ENCODE data around the gene RALBP1. TPM values are rescaled to one million over a fixed set of nuclear protein-coding genes. Genes with fewer than 3 reads are reported as not detected.
A peak's percentile ranks its signal among the peaks of the same experiment; 100 is the strongest.

RALBP1 gene
- total and polyA plus RNA-seq, 9 of the 15 experiments (the other 6 are each of a cell fraction or from before 2014, with no cell fraction given): 10.9 to 70.0 (median 61.3) TPM

DNA sequence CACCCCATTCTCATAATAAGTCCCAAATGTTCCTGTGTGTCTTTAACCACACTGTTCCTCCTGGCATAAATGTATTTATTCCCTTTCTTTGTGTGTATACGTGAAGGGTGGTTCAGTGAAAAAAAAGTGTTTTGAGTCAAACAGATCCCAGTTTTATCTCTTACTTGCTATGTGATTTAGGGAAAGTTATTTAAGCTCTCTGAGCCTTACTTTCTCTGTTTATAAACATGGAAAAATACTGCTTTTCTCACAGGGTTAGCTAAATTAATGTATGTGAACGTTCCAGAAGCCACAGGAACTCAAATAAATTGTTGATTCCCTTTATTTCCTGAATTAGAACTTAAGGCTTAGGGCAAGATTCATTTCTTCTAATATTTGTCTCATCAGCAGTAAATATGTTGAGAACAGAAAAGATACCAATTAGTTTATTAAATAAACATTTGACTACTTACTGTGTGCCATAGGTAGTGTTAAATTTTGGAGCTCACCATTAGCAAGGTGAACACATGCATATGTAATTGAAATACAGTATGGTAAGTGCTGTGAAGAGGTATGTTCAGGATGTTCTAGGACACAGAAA, 33.2 kb downstream of the RALBP1 start (continued):
- TF ChIP-seq, protein P1, sequence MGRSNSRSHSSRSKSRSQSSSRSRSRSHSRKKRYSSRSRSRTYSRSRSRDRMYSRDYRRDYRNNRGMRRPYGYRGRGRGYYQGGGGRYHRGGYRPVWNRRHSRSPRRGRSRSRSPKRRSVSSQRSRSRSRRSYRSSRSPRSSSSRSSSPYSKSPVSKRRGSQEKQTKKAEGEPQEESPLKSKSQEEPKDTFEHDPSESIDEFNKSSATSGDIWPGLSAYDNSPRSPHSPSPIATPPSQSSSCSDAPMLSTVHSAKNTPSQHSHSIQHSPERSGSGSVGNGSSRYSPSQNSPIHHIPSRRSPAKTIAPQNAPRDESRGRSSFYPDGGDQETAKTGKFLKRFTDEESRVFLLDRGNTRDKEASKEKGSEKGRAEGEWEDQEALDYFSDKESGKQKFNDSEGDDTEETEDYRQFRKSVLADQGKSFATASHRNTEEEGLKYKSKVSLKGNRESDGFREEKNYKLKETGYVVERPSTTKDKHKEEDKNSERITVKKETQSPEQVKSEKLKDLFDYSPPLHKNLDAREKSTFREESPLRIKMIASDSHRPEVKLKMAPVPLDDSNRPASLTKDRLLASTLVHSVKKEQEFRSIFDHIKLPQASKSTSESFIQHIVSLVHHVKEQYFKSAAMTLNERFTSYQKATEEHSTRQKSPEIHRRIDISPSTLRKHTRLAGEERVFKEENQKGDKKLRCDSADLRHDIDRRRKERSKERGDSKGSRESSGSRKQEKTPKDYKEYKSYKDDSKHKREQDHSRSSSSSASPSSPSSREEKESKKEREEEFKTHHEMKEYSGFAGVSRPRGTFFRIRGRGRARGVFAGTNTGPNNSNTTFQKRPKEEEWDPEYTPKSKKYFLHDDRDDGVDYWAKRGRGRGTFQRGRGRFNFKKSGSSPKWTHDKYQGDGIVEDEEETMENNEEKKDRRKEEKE (IDR thresholded peaks at IDR 0.05; ENCODE audit: borderline replicate concordance in 1 of 2, control insufficient read depth in 1 of 2, low read depth in 2 of 2, low read length in 1 of 2): no peak
- TF ChIP-seq ZBTB49 (CRISPR knock-in tag; IDR thresholded peaks at IDR 0.05; ENCODE audit: borderline replicate concordance) (no peak), HDGF (IDR thresholded peaks at IDR 0.05) (no peak), L3MBTL2 (IDR thresholded peaks at IDR 0.05) (no peak), BRCA1 (IDR thresholded peaks at IDR 0.05) (no peak), BRCA1 (CRISPR knock-in tag; IDR thresholded peaks at IDR 0.05) (no peak), HINFP (tag; conservative IDR thresholded peaks at IDR 0.05; ENCODE audit: low read depth) (no peak), ATF7 (IDR thresholded peaks at IDR 0.05) (no peak), FIP1L1 (IDR thresholded peaks at IDR 0.05; ENCODE audit: low read depth, low read length, poor library complexity, severe bottlenecking) (no peak), GABPB1 (CRISPR knock-in tag; IDR thresholded peaks at IDR 0.05) (no peak), C11orf30 (IDR thresholded peaks at IDR 0.05; ENCODE audit: low read depth) (peak; percentile 85), ELF4 (CRISPR knock-in tag; IDR thresholded peaks at IDR 0.05) (no peak), CBX3 (IDR thresholded peaks at IDR 0.05; ENCODE audit: borderline replicate concordance in 1 of 2, low read length in 2 of 2) (no peak), MAFF (IDR thresholded peaks at IDR 0.05; ENCODE audit: low read length) (peak; percentile 67), EWSR1 (IDR thresholded peaks at IDR 0.05; ENCODE audit: borderline replicate concordance, low read depth, partially characterized antibody) (no peak), CBFB (CRISPR knock-in tag; IDR thresholded peaks at IDR 0.05) (no peak), ZNF740 (CRISPR knock-in tag; IDR thresholded peaks at IDR 0.05) (no peak), ZNF740 (tag; IDR thresholded peaks at IDR 0.05) (no peak)

All from K562 (cell line).